Epithelial cell of proximal tubule (primary cell): Measurements from ENCODE around the gene TTBK2. TPM values are rescaled to one million over a fixed set of nuclear protein-coding genes. Genes with fewer than 3 reads are reported as not detected.

ENCODE experiments used
- DNase-seq: peaks from one replicate; pipeline ENCODE4 v3.0.0-alpha.2; 2011; ENCODE audit warnings: low read depth
- H3K4me3 ChIP-seq: 2 replicates; pipeline ENCODE4 v1.5.1; 2011; ENCODE audit warnings: low read depth, mild to moderate bottlenecking, low read length
- total RNA-seq: library from RNA; depleted of rRNA; stranded (reverse); fragments of >200 nt; gene quantifications from 2 replicates; pipeline ENCODE4 v1.2.3, GENCODE V29; 2015
- TF ChIP-seq, protein P1 (sequence below): conservative IDR thresholded peaks from 2 replicates; pipeline ENCODE4 v1.5.1; 2012; ENCODE audit warnings: low read depth, mild to moderate bottlenecking, low read length

TTBK2 gene
- total RNA-seq, 1 donor from 2014 or later: 5.8 TPM

DNA sequence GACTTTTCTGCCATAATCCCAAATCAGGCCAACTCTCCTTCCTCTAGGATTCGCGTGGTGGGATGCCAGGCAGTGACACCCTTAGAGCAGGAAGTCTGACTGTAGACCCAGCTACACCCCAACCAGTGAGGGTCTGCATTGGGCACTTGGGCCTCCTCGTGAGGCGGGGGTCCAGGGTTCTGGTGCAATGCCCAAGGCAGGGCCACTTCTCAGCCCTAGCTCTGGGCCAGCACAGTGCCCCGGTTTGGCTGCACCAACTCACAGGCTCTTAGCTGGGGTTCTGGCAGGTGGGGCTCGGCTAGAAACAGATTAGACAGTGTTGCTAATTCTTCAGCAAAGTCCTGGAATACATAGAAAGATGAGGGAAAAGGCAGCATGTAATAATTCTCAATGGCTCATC, 196.3 kb downstream of the TTBK2 start:
- TF ChIP-seq, protein P1, sequence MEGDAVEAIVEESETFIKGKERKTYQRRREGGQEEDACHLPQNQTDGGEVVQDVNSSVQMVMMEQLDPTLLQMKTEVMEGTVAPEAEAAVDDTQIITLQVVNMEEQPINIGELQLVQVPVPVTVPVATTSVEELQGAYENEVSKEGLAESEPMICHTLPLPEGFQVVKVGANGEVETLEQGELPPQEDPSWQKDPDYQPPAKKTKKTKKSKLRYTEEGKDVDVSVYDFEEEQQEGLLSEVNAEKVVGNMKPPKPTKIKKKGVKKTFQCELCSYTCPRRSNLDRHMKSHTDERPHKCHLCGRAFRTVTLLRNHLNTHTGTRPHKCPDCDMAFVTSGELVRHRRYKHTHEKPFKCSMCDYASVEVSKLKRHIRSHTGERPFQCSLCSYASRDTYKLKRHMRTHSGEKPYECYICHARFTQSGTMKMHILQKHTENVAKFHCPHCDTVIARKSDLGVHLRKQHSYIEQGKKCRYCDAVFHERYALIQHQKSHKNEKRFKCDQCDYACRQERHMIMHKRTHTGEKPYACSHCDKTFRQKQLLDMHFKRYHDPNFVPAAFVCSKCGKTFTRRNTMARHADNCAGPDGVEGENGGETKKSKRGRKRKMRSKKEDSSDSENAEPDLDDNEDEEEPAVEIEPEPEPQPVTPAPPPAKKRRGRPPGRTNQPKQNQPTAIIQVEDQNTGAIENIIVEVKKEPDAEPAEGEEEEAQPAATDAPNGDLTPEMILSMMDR: no peak

DNA sequence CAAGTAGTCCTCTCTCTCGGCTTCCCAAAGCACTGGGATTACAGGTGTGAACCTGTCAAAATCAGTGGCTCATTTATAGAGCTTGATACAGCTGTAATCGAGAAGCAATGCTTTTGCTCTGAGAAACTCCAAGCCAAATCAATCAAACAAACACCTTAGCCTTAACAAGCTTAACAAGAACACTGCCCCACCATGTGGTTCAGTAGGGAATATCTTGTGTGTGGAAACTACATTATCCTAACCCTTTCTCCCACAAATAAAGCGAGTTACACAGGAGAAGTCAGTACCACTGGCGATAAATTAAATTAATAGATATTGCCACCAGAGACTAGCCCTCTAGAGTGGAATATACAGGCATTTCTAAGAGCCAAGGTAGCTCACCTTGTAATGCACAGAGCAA, 197.5 kb downstream of the TTBK2 start:
- TF ChIP-seq, protein P1: peak; percentile 32
- DNase-seq: no peak

More for the DNA sequence above, 196.3 kb downstream of the TTBK2 start:
- no peak for DNase-seq
- no peak overlapping the region for H3K4me3 ChIP-seq

DNA sequence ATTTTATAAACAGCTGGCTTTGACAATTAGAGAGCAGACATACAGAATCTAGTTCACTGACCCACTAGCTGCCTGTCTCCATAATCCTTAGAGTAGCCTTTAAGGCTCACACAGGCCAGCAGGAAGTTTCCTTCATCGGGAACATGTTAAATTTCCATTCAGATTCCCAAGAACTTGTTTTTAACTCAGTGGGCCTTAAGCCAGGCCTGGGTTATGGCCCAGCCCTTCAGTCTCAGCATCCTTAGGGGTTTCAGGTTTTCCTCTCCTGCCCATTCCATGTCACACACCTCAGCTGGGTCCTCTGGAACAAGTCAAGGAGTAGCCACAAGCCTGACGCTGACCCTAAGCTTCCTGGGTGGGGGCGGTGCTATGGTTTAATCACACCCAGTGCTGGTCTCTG, 198.7 kb downstream of the TTBK2 start:
- no peak overlapping the region for H3K4me3 ChIP-seq
- TF ChIP-seq, protein P1: no peak
- DNase-seq: no peak

More for the DNA sequence above, 197.5 kb downstream of the TTBK2 start:
- H3K4me3 ChIP-seq: no peak overlapping the region

DNA sequence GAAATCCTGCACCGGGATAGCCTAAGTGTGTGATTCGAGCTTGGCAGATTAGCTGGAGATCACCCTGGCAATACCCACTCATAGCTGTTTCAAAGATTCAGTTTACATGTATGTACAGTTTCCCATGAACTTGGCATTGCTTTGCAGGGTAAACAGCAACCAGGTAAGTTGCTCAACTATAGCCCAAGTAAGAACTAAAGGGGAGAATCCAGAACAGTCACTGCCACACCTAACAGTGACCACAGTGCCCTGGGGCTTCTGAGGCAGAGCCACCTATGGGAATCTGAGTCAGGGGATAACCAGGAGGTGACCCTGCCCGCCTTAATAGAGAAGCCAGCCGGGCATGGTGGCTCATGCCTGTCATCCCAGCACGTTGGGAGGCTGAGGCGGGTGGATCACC, 199.6 kb downstream of the TTBK2 start:
- TF ChIP-seq, protein P1: no peak
- no peak overlapping the region for H3K4me3 ChIP-seq
- DNase-seq: no peak

DNA sequence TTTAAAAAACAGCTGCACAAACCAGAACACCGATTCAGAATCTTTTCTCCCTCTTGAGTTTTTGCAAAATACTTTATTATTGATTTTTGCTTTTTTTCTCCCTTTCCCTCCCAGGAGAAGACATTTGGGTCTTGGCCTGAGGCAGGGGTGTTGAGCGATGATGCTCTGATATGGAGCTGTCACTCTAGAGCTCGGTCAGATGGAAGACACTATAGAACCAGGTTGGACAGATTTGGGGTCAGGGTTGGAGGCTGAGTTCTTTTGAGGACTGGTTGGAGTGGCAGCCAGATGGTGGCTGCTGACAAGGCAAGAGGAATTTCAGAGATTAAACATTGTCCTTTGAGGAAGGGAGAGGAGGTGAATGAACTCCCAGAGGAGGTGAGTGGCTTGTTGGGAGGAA, 200.5 kb downstream of the TTBK2 start:
- TF ChIP-seq, protein P1: no peak
- DNase-seq: no peak
- H3K4me3 ChIP-seq: no peak overlapping the region

DNA sequence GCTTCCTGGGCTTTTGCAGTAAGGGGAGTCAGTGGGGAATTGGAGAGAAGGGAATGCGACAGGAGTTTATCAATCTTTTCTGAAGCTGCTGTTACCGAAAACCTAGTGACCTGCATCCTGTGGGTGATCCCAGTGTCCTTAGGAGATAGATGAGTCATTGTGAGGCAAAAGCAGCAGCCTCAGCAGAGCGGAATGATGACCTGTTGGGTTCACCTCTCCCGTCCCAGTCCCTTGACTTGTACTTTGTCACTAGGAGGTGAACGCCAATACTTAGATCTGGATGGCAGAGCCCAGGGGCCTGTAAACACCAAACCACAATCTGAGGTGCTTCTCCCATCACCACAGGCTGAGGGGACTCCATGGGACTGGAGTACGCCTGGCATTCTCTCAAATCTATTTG, 201.5 kb downstream of the TTBK2 start:
- no peak for DNase-seq
- TF ChIP-seq, protein P1: no peak
- H3K4me3 ChIP-seq: no peak overlapping the region

DNA sequence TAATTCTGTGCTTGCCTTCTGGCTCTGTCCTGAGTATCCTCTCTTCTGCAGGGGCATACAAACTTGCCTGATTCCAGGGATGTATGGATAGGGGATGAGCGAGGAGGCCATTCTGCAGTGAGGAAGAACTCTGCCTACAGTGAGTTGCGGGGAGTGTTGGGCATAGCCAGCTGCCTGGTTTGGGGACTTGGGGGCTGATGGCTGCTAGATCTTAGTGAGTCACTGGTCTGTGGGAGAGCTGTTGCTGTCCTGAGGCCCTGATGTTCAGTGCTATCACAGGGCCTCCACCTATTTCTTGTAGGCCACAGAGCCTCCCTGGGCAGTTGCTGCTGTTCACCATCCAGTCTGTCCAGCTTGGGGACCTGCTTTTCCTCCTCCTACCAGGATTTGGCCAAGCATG, 204.0 kb downstream of the TTBK2 start:
- TF ChIP-seq, protein P1: no peak
- DNase-seq: no peak
- H3K4me3 ChIP-seq: no peak overlapping the region
